ENCODE data around the gene GFOD2.

GFOD2 gene

DNA sequence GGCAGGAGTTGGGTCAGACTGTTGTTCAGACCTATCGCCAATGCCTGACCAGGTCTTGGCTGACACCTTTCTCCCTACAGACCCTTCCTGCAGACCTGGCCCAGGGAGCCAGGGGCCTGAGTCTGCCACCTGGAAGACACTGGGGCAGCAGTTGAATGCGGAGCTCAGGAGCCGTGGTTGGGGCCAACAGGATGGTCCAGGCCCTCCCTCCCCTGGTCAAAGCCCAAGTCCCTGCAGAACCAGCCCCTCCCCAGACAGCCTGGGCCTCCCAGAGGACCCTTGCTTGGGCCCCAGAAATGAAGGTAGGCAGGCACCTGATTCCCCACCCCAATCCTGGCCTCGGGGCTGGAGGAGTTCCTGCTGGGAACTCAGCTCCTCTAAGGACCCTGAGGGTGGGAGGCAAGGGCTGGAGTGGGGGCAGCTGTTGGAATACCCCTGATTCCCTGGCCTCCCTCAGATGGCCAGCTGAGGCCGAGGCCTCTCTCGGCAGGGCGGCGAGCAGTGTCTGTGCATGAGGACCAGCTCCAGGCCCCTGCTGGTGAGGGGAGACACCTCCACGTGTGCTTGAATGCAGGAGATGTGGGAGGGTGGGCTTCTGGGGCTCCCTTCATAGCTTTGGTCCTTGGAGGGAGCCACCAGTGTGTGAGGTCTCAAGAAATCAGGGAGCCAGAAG is 62.6 kb downstream of the GFOD2 start:
- no peak for DNase-seq

DNA sequence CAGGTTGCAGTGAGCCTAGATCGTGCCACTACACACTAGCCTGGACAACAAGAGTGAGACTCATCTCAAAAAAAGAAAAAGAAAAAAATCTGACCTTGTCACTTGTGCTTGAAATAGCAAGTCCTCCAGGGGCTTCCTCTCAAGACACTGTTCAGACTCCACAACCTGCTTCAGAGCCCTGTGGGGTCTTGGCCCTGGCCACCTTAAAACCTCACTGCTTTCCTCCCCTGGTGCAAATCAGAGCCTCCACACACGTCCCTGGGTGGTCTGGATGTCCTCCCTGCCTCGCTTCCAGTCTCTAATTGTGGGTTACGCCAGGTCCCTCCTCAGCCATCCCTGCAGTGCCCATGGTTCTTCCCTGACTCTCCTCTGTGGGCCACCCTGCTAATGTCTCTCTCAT is 63.8 kb downstream of the GFOD2 start:
- DNase-seq = no peak

DNA sequence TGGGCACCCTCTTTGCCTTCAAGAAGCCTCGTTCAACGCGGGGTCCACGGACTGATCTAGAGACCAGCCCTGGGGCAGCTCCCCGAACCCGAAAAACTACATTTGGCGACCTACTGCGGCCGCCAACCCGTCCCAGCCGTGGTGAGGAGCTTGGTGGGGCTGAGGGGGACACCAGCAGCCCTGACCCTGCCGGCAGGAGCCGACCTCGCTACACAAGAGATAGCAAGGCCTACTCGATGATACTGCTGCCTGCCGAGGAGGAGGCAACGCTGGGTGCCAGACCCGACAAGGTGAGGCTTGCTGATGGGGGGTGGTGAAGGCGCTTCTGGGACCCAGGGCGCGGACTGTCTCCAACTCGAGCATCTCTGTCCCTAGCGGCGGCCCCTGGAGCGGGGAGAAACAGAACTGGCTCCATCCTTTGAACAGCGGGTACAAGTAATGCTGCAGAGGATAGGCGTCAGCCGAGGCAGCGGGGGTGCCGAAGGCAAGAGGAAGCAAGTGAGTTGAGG is 64.7 kb downstream of the GFOD2 start:
- DNase-seq = no peak

DNA sequence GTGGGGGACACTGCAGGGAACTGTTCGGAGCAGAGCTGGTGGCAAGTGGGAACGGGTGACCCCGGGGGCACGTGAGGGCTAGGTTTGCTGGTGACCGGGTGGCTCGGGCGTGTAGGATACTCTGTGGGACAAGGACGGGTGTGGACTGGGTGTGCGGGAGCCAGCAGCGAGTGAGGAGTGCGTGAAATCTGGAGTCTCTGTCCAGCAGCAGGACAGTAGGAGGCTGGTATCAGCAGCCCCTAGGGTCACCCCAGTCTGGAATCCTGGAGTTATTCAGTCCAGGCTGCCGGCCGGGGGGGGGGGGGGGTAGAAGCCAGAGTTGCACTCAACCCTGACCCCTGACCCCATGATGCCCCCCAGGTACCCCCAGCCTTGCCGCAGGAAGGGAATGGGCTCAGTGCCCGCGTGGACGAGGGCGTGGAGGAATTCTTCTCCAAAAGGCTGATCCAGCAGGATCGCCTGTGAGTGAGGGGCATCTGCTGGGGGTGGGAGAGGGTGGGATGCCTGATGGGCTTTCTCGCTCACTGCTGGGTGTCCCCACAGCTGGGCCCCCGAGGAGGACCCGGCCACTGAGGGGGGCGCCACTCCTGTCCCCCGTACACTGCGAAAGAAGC is 65.2 kb downstream of the GFOD2 start:
- no peak for DNase-seq

DNA sequence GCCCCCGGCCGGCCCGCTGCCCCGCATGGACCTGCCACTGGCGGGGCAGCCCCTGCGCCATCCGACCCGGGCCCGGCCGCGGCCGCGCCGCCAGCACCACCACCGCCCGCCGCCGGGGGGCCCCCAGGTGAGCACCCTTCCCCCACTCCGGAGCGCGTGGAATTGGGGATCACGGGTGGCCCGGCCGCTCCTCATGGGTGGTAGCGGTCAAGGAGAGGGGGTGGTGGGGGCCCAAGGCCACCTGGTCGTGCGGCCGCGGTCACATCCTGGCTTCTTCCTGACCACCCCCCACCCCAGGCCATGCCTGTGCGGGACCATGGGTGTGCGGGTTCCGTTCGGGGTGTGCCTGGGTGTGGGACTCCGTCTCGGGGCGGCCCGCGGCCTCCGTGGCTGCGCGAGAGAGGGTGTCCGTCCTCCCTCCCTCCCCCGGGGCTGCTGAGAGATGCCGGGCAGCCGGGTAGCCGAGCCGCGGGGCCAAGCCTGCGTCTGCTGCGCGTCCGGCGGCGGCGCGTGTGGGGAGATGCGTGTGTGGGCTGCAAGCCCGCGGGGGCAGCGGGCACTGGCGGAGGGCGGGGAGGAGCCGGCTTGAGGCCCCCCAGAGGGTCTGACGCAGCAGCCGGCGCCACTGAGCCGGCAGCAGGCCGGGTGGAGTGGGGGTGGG is 65.9 kb downstream of the GFOD2 start:
- peak; percentile 60 for DNase-seq

DNA sequence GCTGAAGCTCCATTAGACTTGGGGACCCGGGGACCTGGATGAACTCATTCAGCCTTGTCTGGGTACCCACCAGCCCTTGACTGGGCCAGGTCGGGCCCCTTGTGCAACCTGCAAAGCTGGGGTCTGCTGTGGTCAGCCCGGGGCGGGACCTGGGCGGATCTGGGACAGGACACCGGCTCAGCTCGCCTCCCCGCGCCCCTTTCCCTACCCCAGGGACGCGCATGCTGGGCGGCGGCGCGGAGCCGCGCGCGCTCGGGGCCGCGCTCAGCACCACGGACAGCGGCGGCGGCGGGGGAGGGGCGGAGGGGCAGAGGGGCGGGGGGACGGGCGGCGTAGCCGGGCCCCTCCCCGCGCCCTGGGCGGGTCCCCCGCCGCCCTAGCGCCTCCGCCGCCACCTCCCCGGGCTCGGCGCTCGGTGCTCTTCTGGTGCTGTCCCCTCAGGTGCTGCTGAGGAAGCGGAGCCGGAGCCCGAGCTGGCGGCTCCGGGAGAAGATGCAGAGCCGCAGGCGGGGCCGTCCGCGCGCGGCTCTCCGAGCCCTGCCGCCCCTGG is 66.5 kb downstream of the GFOD2 start:
- DNase-seq = no peak

DNA sequence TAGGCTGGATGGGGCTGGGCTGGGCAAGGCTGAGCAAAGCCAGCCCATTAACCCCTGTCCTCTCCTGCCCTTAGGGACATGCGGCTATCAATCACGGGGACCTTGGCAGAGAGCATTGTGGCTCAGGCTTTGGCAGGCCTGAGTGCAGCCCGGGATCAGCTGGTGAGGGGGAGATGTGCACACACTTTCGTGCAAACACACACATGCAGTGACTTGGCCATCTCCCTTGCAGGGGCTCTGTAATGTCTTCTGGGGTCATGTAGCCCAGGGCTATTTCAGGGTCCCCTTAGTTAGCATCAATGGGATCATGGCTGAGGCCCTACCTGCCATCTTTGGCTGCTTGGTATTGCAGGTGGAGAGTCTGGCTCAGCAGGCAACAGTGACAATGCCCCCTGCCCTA is 67.3 kb downstream of the GFOD2 start:
- no peak for DNase-seq

DNA sequence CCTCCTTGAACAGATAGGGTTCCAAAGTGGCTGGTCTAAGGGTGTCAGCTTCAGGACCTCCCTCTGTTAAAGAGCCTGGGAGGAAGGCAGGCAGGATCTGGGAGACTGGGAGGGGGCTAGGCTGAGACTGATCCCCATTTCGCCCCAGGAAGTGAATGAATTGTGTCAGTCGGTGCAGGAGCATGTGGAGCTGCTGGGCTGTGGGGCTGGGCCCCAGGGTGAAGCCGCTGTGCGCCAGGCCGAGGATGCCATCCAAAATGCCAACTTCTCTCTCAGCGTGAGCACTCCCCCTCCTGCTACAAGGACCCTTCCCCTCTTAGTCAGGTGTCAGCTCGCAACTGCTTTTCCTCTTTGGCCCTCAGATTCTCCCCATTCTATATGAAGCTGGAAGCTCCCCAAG is 68.1 kb downstream of the GFOD2 start:
- no peak for DNase-seq

DNA sequence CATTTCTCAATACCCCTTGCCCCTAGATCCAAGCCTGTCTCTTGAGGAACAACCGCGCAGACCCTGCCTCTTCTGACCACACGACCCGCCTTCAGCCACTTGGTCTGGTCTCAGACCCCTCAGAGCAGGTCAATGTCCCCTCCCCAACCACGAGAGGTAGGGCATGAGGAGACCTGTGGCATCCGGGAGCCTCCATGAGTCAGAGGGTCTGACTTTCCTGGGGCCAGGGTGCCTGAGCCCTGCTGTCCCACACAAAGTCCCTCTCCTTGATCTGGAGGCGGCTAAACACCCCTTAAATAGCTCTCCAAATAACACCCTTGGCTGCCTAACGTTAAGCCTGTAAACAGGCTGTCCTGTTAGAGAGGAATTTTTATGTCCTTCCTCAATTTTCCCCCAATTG is 69.1 kb downstream of the GFOD2 start:
- no peak for DNase-seq

DNA sequence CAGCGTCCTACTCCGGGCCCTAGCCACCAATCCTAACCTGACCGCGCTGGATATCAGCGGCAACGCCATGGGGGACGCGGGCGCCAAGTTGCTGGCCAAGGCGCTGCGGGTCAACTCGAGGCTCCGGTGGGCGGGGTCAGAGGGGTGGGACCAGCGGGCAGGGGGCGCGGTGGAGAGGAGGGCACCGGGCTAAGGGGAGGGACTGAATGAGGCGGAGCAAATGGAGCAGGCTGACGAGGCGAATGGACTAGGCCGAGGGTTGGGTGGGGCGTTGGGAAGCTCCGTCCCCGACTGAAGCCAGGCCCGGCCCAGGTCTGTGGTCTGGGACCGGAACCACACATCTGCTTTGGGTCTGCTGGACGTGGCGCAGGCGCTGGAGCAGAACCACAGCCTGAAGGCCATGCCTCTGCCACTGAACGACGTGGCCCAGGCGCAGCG is 69.6 kb downstream of the GFOD2 start:
- no peak for DNase-seq

DNA sequence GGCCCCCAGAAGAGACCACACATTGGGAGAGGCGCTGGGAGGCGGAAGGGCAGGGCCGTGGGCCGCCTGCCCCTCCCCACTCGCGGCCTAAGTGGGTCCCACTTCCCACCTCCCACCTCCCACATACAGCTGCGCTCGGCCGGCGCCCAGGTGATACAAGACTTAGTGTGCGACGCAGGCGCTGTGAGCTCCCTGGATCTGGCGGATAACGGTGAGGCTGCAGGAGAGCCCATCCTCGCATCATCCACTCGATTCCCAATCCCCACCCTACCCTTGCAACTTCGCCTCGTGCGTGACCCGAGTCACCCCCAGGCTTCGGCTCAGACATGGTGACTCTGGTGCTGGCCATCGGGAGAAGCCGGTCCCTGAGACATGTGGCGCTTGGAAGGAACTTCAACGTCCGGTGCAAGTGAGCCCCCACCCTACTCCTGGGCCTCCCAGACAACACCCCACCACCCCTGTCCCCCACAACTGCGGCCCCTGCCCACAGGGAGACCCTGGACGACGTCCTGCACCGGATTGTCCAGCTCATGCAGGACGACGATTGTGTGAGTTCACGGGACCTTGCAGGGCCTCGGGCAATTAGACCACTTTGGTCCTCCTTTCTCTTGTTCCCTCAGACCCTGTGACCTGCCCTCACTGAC is 70.2 kb downstream of the GFOD2 start:
- DNase-seq = no peak

DNA sequence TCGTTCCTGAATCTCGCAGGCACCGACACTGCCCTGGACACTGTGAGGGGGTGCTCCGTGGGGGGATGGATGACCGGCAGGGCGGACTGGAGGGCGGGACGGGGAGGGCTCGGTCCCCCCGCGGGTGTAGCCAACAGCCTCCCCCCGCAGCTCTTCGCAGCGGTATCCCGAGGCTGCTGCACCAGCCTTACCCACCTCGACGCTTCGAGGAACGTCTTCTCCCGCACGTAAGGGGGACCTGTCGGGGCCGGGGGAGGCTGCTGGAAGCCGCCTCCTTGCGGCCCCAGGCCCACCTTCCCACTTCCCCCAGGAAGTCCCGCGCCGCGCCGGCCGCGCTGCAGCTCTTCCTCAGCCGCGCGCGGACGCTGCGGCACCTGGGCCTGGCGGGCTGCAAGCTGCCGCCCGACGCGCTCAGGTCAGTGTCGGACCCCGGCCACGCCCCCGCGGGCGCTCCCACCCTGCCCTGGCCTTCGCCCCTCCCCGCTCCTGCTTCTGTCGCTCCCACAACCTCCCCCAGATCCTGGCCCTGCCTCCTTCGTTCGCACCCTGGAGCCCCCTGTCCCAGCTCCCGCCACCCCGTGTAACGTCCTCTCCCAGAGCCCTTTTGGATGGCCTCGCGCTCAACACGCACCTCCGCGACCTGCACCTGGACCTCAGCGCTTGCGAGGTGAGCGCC is 70.9 kb downstream of the GFOD2 start:
- no peak for DNase-seq

DNA sequence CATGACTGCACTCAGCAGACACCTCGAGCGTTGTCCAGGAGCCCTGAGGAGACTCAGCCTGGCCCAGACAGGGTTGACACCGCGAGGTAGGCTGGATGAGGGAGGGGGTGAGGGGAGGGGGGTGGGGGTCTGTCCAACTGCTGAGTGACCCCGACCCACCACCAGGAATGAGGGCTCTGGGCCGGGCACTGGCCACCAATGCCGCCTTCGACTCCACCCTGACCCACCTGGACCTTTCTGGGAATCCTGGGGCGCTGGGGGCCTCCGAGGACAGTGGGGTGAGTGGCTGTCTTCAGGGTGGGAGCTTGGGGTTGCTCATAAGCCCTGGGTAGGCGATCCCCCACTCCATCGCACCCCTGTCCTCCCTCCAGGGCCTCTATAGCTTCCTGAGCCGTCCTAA is 71.4 kb downstream of the GFOD2 start:
- DNase-seq = no peak

DNA sequence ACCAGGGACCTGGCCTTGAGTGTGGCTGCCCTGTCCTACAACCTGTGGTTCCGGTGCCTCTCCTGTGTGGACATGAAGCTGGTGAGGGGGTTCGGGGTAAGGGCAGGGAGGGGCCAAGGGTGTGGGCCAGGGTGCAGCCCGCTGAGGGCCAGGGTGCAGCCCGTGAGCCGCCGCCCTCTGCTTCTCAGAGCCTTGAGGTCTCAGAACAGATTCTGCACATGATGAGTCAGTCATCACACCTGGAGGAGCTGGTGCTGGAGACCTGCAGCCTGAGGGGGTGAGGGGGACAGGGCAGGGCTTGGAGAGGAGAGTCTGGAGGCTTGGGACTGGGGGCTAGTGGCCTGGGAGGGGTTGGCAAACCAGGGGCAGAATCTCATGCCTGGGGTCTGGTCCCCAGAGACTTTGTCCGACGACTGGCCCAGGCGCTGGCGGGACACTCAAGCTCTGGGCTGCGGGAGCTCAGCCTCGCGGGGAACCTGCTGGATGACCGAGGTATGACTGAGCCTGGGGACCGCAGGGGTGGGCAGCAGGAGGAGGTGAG is 71.9 kb downstream of the GFOD2 start:
- DNase-seq = no peak

DNA sequence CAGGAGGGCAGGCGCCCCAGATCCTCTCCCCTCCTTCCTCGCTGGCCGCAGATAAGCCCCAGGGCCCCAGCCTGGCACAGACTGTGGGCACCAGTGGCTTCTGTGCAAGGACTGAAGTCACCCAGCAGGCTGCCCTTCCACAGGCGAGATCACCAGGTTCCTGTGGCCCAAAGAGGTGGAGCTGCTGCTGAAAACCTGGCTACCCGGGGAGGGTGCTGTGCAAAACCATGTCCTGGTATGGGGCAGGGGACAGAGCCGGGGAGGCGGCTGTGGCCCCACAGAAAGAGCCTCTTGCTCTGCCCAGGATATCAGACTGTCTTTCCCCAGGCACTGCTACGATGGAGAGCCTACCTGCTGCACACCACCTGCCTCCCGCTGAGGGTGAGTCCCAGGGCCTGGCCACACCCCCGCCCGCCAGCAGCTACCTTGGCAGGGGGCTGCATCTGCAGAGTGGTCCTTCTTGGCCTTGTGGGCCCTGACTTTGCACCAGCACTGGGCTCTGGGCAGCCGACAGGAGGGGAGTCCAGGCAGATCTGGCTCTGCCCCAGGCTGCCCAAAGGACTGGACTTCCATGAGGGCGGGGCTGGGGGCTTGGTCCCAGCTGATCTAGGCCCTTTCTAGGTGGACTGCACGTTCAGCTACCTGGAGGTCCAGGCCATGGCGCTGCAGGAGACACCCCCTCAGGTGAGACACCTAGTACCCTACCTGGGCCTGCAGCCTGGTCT is 73.6 kb downstream of the GFOD2 start:
- no peak for DNase-seq

DNA sequence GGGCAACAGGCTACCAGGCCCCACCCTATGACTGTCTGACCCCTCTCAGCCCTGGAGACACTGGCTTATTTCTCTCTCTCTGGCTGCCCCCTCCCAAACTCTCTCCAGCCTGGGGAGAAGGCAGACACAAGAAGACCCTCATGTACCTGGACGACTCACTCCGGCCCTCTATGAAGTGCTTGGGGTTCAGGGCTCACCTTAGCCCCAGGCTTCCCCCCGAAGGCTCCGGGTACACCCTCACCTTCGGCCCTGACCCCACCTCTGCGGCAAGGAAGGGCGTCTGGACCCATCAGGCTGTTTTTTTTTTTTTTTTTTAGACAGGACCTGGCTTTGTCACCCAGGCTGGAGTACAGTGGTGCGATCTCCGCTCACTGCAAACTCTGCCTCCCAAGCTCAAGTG is 75.1 kb downstream of the GFOD2 start:
- DNase-seq = no peak

DNA sequence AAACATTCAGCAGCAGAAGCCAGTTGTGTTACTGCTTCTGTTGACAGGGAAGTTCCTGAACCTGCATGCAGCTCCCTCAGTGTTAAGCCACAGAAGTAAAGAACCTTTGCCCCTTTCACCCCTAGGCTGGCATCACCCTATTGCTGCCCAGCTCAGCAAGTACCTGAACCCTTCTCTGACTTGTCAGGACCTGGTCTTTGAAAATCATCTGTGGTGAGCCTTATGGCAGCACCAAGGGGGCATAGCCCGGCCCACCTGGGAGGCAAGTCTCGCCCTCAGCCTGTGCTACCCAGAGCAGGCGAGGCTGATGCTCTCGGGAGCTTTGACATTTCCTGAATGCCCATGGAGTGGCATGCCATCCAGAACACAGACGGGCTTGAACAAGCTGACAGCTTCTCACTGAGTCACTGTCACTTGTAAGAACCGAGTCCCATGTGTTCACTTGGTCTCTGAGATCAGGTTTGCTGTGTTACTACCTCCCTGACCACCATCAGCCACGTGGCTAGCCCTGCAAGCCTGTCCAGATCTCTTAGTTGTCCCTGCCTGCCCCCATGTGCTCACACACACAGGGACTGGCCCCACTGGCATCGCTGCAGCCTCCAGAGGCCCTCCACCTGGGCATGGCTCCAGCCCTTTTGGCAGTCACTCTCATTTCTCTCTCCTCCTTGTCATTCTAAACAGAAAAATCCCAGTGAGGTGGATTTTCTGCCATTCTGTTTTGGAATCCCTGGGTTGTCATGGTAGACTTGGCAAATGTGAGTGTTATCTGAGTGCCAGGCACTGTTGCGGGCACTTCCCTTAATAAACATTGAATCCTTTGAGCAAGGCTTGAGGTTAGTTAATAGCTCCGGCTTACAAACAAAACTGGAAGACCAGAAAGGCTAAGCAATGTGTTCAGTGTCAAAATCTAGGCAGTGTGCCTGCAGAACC is 77.1 kb downstream of the GFOD2 start:
- DNase-seq = no peak

DNA sequence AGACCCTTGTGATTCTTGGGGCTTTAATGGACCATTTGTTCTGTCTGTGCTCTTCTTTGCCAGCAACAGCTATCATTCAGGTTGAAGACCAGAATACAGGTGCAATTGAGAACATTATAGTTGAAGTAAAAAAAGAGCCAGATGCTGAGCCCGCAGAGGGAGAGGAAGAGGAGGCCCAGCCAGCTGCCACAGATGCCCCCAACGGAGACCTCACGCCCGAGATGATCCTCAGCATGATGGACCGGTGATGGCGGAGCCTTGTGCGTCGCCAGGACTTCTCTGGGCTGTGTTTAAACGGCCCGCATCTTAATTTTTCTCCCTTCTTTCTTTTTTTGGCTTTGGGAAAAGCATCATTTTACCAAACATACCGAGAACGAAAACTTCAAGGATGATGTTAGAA is 81.5 kb downstream of the GFOD2 start:
- DNase-seq = no peak

DNA sequence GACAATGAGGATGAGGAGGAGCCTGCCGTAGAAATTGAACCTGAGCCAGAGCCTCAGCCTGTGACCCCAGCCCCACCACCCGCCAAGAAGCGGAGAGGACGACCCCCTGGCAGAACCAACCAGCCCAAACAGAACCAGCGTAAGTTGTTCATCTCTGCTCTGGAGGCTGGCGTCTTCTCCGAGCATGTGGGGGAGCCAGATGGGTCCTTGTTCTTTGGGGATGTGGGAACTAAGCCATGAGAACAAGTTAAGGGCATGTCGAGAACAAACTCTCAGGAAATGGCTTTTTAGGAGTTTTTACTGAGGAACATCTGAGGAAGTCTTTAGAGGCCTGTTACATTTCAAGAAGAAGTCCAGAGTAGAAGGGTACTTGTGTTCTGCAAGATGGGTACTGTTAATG is 82.4 kb downstream of the GFOD2 start:
- no peak for DNase-seq

DNA sequence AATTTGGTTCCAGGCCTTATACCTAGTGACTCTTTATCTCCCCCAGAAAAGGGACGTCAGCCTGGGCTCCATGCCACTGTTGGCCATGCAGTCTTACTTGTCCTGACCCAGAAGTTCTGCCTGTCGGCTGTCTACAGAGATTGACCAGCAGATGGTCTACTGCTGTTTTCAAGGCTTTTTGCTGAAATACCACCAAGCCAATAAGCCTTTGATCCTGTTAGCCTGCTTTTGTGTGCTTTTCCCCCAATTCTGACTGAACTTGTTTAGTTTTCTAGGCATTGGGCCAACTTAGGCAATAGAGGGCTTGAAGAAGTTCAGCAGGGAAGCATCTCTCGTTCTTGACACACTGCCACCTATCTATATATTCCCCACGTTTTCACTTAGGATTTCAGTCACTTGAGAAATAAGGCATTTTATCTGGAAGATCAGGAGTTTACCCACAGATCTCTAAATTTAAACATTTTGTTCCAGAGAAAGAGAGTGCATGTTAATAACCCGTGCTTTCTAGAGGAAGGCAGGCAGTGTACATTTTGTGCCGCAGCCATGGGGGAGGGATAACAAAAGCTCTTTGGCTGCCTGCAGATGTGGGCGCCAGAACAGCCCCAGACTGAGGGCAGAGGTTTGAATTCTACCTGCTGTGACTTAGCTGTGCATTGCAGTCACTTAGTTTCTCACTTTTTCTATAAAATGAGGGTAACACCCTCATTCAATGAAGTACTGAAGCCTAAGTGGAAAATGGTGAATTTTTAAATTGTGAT is 86.5 kb downstream of the GFOD2 start:
- no peak for DNase-seq

All from retina (tissue), 1 donor.